Measurements from ENCODE around the gene KIAA1217.

- no peak for TF ChIP-seq POLR2A (IDR thresholded peaks at IDR 0.05)
- no peak for TF ChIP-seq CTCF (IDR thresholded peaks at IDR 0.05)
Observed at GRCh38 chr10:24340883-24341282, 131.9 kb downstream of the KIAA1217 start.

Measured in thyroid gland (tissue), 4 donors.